Epidermal melanocyte (primary cell): ENCODE results near the gene KIR3DL3.
"Not testable (repeated sequence)": the region's sequence is repeated elsewhere in the genome, so short reads cannot be mapped to it uniquely, and the experiment has no call there.

Source experiments
- DNase-seq: peaks from one replicate; pipeline ENCODE4 v3.0.0; 2011; ENCODE audit warnings: low spot score; ENCODE audit not compliant: insufficient read length

Gene KIR3DL3

GRCh38 chr19:54778896-54779295, 54.7 kb downstream of the KIR3DL3 start:
- DNase-seq = not testable (repeated sequence)

GRCh38 chr19:54782916-54783315, 58.7 kb downstream of the KIR3DL3 start:
- DNase-seq = not testable (repeated sequence)
